ENCODE measurements around the gene PEA15.
A peak's percentile ranks its signal among the peaks of the same experiment; 100 is the strongest.

Gene PEA15

DNA sequence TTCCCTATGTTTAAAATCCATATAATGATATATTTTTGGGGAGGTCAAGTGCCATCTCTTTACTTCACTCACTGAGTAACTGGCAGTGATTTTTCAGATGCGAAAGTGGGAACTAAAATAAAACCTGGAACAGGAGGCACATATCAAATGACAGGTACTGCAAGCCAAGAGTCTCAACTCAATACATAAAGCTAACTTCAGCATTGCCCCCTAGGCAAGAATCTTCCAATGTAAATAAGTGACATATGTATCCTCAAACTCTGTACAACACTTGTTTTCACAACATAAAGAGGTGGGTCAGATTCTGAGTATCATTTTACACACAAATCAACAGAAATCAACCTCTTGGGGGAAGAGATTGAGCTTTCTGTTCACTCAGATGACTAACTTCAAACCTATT is 39.0 kb downstream of the PEA15 start:
- no peak for DNase-seq

DNA sequence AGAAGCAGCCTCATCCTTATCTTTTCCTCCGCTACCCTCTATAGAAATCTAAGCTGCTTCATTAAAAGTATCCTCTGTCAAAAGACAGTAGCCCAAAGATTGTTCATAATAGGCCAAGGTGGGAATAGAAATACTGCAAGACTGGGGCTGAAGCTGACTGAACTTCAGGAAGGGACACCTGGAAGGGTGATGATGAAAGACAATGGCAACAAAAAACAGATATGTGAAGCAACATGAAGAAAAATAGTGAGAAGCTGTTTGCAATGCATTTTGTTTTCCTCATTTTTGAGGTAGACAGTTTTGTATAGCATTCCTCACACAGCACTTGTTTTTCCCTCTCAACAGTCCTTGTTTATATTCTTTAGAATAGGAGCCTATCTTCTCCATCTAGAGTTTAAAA is 40.2 kb downstream of the PEA15 start:
- DNase-seq, result no peak

DNA sequence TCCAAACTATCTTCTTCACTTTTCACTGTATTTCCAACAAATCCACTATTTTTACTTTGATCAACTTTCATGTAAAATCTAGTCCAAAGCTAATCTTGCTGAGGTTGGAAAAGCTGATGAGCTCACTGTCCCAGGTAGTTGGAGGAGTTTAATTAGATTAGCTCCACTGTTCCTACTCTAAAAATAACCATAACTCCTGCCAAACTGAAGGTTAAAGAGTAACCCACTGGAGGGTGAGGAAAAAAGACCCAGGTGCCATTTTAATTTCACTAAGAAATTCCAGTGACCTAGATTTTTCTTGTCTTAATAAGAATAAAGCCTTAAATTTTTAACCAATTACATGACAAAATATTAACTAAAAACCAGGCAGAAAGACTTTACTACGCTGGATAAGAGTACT is 41.9 kb downstream of the PEA15 start:
- DNase-seq, result no peak

DNA sequence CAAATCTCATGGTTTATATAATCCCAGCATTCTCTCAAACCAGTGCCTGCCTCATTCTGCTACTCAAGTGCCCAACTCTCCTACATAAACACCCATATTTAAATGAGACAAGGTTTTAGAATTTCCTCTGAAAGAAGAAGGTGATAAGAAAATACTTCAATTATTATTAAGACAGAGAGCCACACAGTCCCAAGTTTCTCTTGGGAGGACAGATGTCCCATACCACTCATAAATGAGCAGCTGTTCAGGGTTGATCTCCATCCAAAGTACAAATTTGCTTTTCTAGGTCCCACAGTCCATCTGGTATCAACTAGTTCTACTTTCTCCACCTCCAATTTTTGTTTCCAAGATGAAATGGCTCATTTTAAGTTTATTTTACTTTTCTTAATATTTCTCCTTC is 45.8 kb downstream of the PEA15 start:
- no peak for DNase-seq

DNA sequence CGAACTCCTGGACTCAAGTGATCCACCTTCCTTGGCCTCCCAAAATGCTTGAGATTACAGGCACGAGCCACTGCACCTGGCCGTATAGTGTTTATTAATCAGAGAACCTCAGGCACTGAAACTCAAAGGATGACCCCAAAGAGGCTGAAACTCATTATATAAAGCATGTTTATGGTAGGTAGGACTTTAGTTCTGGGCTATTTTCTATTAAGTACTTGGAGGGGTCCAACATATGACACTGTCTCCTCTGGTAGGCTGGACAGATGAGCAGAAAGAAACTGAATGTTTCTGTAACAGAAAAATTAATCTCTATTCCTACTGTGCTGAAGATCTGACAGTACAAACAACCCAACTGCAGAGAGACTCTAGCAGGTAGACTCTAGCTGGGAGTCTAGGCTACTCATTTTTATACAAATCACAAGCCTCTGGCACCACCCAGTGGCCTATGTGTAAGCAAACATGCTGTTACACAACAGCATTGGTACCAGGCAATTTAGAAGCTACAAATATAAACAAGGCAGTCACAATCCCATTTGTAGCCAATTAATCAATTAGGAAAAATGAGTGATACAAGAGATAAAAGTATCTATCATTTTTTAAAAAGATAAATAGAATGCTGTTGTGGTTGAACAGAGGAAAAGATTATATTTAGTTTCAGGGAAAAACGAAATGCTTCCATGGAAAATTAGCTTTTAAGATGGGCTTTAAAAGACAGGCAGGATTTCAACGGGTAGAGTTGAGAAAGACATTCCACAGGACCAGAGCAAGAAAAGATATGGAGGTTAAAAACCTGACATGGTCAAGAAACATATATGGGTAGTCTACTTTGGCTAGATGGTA is 46.7 kb downstream of the PEA15 start:
- peak; percentile 58 for DNase-seq

DNA sequence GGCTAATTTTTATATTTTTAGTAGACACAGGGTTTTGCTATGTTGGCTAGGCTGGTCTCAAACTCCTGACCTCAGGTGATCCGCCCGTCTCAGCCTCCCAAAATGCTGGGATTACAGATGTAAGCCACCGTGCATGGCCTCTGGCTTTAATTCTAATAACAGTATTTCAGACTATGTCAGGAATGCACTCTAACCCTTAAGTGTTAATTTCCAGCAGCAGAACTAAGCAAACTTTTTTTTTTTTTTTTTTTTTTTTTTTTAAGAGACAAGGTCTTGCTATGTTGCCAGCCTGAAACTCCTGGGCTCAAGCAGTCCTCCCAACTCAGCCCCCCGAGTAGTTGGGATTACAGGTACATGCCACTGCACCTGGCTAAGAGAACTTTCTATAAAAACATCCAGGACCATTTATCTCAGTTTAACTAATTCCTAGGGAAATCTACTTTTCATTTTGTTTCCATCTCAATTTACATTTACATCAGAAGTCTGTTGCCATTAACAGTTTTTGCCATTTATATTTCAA is 50.7 kb downstream of the PEA15 start:
- no peak for DNase-seq

DNA sequence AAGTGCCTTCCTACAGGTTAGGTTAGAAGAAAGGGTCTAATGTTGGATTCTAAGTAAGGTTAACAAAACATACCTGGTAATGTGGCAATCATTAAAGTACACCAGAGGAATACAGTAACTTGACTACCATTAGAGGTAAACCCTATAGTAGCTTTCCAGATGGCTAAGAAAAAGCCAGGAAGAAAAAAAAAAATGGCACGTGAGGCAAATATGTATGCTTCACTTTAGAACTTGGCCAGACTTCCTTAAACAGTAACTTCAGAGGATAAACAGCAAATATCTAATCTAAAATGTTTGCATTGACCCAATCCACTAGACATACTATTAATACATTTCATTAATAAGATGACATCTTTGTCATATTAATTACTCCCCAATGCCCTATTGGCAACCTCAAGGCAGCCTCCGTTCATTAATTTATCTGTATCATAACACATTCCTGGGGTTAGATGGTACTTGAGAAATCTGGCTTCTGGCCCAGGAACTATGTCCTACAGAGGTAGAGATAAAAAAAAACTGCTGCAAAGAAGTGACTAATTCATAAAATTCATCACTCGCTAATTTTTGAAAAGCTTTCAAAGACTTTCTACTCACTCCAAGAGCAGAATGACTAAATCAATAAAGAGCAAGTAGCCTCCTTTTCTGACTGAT is 51.3 kb downstream of the PEA15 start:
- peak; percentile 40 for DNase-seq

DNA sequence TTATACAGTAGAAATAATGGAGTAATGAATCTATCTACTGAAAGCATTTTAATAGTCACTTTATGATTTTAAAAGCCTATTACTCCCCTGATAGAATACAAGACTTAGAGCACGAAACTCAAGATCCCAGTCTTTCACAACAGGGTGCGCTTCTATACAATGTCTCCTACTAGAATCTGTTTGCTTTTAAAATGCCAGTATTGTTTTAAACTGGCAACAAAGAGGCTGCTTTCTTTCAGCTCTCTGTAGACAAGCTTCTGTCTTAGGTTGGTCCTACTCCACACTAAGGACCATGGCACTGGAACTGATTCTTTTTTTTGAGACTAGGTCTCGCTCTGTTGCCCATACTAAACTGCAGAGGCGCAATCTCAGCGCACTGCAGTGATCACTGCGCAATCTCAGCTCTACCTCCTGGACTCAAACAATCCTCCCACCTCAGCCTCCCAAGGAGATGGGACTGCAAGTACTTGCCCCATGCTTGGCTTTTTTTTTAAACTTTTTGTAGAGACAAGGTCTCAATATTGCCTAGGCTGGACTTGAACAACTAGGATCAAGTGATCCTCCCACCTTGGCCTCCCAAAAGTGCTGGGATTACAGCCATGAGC is 52.3 kb downstream of the PEA15 start:
- no peak for DNase-seq

DNA sequence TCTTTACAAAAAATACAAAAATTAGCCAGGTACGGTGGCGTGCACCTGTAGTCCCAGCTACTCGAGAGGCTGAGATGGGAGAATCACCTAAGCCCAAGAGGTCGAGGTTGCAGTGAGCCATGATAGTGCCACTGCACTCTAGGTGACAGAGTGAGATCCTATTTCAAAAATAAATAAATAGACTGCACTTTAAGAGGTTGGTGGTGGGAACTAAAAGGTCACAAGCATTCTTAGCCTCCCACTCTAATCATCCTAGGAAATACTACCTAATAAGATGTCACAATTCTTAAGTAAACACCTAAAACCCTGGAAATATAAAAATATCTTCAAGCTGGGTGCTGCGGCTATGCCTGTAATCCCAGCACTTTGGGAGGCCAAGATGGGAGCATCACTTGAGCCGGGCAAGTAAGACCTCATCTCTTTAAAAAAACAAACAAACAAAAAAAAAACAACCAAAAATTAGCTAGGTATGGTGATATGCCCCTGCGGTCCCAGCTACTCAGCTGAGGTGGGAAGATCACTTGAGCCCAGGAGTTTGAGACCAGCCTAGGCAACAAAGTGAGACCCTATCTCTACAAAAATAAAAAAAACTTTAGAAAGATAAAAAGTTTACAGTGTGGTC is 53.1 kb downstream of the PEA15 start:
- no peak for DNase-seq

DNA sequence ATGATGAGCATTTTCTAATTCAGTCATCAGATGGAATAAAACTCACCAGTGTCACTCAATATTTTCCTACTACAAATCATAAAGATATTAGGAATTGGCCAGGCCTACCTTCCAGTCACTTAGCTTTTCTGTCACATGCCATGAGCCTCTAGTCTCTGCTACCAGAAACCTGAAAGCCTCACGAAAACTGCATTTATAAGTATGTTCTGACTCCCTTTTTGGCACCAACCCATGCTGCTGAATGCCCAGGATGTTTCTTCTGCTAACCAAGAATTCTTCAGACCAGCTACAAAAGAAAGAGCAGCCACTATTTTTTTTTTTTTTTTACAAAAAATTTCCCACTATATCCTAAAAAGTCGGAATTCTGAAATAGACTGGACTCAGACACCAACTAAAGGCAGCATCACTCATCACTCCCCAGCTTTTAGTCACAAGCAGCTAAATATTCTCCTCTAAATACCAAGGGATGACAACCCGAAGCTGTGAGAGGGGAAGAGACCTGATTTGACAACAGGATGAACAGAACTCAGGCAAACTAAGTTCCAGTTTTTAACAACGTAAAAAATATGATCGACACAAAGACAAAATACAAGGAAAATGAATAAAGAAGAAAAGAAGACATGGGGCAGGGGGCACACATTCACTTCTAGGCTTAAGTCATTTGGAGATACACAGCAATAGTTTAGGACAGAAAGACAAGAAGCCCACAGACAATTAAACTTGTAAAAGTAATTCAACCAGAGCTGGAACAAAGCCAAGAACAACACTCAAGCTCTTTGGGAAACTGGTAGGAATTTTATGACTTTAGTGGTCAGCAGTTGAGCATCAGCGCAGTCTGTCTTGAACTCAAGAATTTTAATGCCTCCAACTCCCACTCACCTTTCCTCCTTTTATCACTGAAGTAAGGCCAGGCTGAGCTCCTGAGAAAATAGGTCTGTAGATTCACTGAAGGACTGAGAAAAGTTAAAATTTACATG is 55.5 kb downstream of the PEA15 start:
- no peak for DNase-seq

DNA sequence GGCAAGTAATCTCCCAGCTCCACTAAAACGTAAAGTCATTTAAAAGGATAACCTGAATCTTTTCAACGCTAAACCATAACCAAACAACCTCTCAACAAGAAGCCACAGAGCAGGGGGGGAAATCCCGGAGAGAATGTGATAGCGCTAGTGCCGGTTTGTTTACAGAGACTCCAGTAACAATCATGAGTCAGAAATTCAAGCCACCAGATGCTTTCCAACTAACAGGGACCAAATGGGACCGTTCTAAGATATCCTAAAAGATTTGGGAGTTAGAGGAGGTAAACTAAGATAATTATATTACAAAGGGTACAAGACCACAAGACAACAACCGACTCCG is 56.3 kb downstream of the PEA15 start:
- DNase-seq, result peak; percentile 80

DNA sequence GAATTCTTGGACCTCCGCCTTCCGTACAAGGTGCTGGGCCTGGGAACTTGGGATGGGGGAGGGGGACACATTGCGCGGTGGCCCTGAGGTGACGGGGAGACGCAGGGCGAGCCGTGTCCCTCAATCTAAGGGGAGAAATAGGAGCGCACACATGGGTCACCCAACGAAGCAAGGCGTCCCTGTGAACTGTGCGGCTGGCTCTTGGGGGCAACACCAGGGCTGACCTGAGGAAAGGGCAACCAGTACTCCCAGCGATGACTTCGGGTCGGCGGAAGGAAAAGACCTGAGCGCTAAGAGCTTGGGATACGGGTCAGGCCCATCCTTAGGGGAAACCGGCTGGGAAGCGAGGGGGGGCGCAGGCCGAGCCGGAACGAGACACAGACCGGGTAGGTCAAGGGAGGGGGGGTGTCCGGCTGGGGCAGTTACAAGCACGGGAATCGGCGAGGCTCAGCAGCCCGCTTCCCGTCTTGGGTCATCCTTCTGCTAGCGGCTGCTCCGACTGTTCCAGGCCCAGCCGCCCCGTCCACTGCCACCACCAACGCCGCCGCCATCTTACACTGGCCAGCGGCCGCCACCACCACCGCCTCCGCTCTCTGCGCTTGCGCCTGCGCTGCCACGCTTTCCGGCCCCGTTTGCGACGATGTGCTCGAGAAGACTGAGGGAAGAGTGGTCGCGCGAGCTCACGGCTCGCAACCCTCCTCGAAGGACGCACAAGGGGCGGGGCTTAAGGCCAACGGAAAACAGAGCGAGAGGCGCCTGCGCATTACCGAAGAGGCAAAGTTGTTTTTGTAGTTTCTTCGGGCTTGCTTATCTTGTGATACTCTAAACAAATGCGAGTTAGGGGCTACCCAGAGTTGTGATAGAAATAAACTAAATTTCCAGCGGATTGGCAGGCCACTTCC is 57.0 kb downstream of the PEA15 start, which contains the start of gene DCAF8:
TSS of gene DCAF8 (minus strand) at position 657 of the 902 bp plus-strand sequence. CDS start 18,541 bp downstream, outside the sequence.
- peak; percentile 99 for DNase-seq

DNA sequence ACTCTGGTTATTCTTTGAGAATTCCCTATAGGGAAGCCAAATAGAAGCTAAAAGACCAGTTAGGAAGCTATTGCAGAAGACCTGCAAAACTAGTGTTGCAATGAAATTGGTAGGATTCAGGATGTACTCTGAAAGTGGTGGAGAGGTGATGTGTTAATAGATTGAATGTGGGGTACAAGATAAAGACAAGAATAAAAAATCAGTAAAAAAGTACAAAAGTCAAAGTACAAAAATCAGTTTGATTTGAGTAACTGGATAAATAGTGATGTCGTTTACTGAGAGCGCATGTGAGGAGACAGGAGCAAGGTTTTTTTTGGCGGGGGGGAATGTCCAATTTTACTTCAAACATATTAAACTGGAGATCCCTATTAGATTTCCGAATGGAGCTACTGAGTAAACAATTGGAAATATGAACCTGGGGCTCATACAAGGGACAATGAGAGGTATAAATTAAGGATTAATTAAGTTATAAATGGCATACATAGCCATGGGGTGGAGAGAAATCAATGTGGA is 59.7 kb downstream of the PEA15 start:
- no peak for DNase-seq
